Neural cell (in vitro differentiated cells): ENCODE results near the gene AMPD2. TPM values are rescaled to one million over a fixed set of nuclear protein-coding genes. Genes with fewer than 3 reads are reported as not detected.

Source experiments
- H2AFZ ChIP-seq: fragments of 200-600, 300-800 bp; sonication (generic), shearing (Covaris generic); 2 replicates; pipeline ENCODE4 v1.6.0; 2014; ENCODE audit warnings: low read depth, mild to moderate bottlenecking, antibody characterized with exemption, low read length, moderate library complexity
- H3F3A ChIP-seq: fragments of 200-600 bp; shearing (Covaris generic); 2 replicates; pipeline ENCODE4 v1.6.1; 2016; ENCODE audit warnings: mild to moderate bottlenecking, moderate library complexity, mixed read lengths, antibody characterized with exemption, low read length; ENCODE audit not compliant: insufficient read depth, poor library complexity, severe bottlenecking
- H3K27ac ChIP-seq: fragments of 200-600, 300-800 bp; sonication (generic), shearing (Covaris generic); 2 replicates; pipeline ENCODE4 v1.5.1; 2014; ENCODE audit warnings: mild to moderate bottlenecking, low read length, moderate library complexity
- H3K27me3 ChIP-seq: fragments of 300-800, 200-600 bp; sonication (generic), shearing (Covaris generic); 2 replicates; pipeline ENCODE4 v1.6.0; 2014; ENCODE audit warnings: mild to moderate bottlenecking, low read depth, low read length, moderate library complexity; ENCODE audit not compliant: insufficient read depth
- H3K36me3 ChIP-seq: fragments of 300-800, 200-600 bp; sonication (generic), shearing (Covaris generic); 2 replicates; pipeline ENCODE4 v1.5.1; 2014; ENCODE audit warnings: mild to moderate bottlenecking, antibody characterized with exemption, low read length, moderate library complexity; ENCODE audit not compliant: insufficient read depth
- H3K4me2 ChIP-seq: fragments of 300-800, 200-600 bp; sonication (generic), shearing (Covaris generic); 2 replicates; pipeline ENCODE4 v1.6.0; 2014; ENCODE audit warnings: mild to moderate bottlenecking, low read length
- H3K4me3 ChIP-seq: fragments of 300-800, 200-600 bp; sonication (generic), shearing (Covaris generic); 2 replicates; pipeline ENCODE4 v1.5.1; 2014; ENCODE audit warnings: mild to moderate bottlenecking, low read length, moderate library complexity
- H3K79me2 ChIP-seq: fragments of 200-600 bp; shearing (Covaris generic); replicated peaks from 2 replicates; pipeline ENCODE4 v1.6.0; 2014; ENCODE audit warnings: mild to moderate bottlenecking, low read length, moderate library complexity; ENCODE audit not compliant: insufficient read depth
- H3K9ac ChIP-seq: fragments of 300-800, 200-600 bp; sonication (generic), shearing (Covaris generic); 2 replicates; pipeline ENCODE4 v1.6.1; 2016; ENCODE audit warnings: mild to moderate bottlenecking, low read length, mixed read lengths
- H3K9me2 ChIP-seq: fragments of 200-600 bp; shearing (Covaris generic); 2 replicates; pipeline ENCODE4 v1.6.1; 2016; ENCODE audit warnings: mild to moderate bottlenecking, low read length, mixed read lengths; ENCODE audit not compliant: insufficient read depth
- H3K9me3 ChIP-seq: fragments of 200-600, 300-800 bp; sonication (generic), shearing (Covaris generic); 2 replicates; pipeline ENCODE4 v1.6.1; 2016; ENCODE audit warnings: mild to moderate bottlenecking, mixed run types, low read length, moderate library complexity, mixed read lengths
- H4K20me1 ChIP-seq: fragments of 200-600 bp; shearing (Covaris generic); 2 replicates; pipeline ENCODE4 v1.6.1; 2016; ENCODE audit warnings: mild to moderate bottlenecking, mixed run types; ENCODE audit not compliant: insufficient read depth
- CTCF ChIP-seq: fragments of 450-650 bp; IDR thresholded peaks from 2 replicates; pipeline ENCODE4 v1.5.1; 2014; ENCODE audit warnings: antibody characterized with exemption, mild to moderate bottlenecking, moderate library complexity; ENCODE audit not compliant: poor library complexity, severe bottlenecking
- EP300 ChIP-seq: fragments of 450-650 bp; conservative IDR thresholded peaks from 2 replicates; pipeline ENCODE4 v1.6.1; 2014; ENCODE audit warnings: antibody characterized with exemption, mild to moderate bottlenecking, moderate library complexity; ENCODE audit not compliant: poor library complexity, severe bottlenecking
- EZH2 ChIP-seq: fragments of 200-600, 300-800 bp; shearing (Covaris generic), sonication (generic); IDR thresholded peaks from 2 replicates; pipeline ENCODE4 v1.6.1; 2014; ENCODE audit warnings: antibody characterized with exemption, low read length, borderline replicate concordance, mild to moderate bottlenecking; ENCODE audit not compliant: insufficient read depth, poor library complexity, severe bottlenecking
- MXI1 ChIP-seq: fragments of 450-650 bp; conservative IDR thresholded peaks from 2 replicates; pipeline ENCODE4 v1.6.1; 2014; ENCODE audit warnings: antibody characterized with exemption, mild to moderate bottlenecking; ENCODE audit not compliant: poor library complexity, severe bottlenecking
- POLR2AphosphoS5 ChIP-seq: IDR thresholded peaks from 2 replicates; pipeline ENCODE4 v1.6.1; 2012
- RAD21 ChIP-seq: fragments of 450-650 bp; conservative IDR thresholded peaks from 2 replicates; pipeline ENCODE4 v1.6.1; 2014; ENCODE audit warnings: antibody characterized with exemption, mild to moderate bottlenecking, moderate library complexity
- REST ChIP-seq: IDR thresholded peaks from 2 replicates; pipeline ENCODE4 v1.6.1; 2012; ENCODE audit warnings: borderline replicate concordance
- SMC3 ChIP-seq: fragments of 450-650 bp; conservative IDR thresholded peaks from 2 replicates; pipeline ENCODE4 v1.6.1; 2014; ENCODE audit warnings: antibody characterized with exemption, mild to moderate bottlenecking, moderate library complexity; ENCODE audit not compliant: poor library complexity
- TAF1 ChIP-seq: IDR thresholded peaks from 2 replicates; pipeline ENCODE4 v1.6.1; 2012; ENCODE audit warnings: low read depth
- polyA plus RNA-seq: library from polyadenylated mRNA; depleted of rRNA; stranded (reverse); fragments of >200 nt; gene quantifications from 2 replicates; pipeline ENCODE4 v1.2.3, GENCODE V29; 2014

Gene AMPD2
- polyA plus RNA-seq, 1 donor from 2014 or later, result 104 TPM

GRCh38 chr1:109622137-109622892 is 2.7 kb downstream of the AMPD2 start:
- no peaks in the 10 kb centered on the region for H4K20me1 ChIP-seq
- H3K9me2 ChIP-seq, result no peaks in the 10 kb centered on the region
- peaks cover 38% of the 10 kb centered on the region for H3K79me2 ChIP-seq
- no peaks in the 10 kb centered on the region for H3K36me3 ChIP-seq
- H3K4me2 ChIP-seq, result peak overlapping the region; percentile 97
- H3K9me3 ChIP-seq, result no peaks in the 10 kb centered on the region
- H2AFZ ChIP-seq, result no peak overlapping the region
- TF ChIP-seq MXI1 (no peak), RAD21 (no peak), EP300 (no peak), TAF1 (no peak), CTCF (no peak), POLR2AphosphoS5 (no peak), REST (no peak), EZH2 (no peak), SMC3 (no peak)
- peak overlapping the region; percentile 94 for H3K27ac ChIP-seq
- H3K27me3 ChIP-seq, result no peaks in the 10 kb centered on the region
- no peaks in the 10 kb centered on the region for H3F3A ChIP-seq
- H3K9ac ChIP-seq, result peak overlapping the region; percentile 86
- H3K4me3 ChIP-seq, result peak overlapping the region; percentile 66

- Histone ChIP-seq H3K27ac (no peak overlapping the region), H3K4me2 (no peak overlapping the region), H3K9ac (no peak overlapping the region), H3K36me3 (no peaks in the 10 kb centered on the region), H3F3A (no peaks in the 10 kb centered on the region), H3K79me2 (peaks cover 38% of the 10 kb centered on the region), H3K9me2 (no peaks in the 10 kb centered on the region), H3K9me3 (no peaks in the 10 kb centered on the region), H3K27me3 (no peaks in the 10 kb centered on the region), H2AFZ (no peak overlapping the region), H4K20me1 (no peaks in the 10 kb centered on the region), H3K4me3 (peak overlapping the region; percentile 66)
- TF ChIP-seq TAF1, result no peak
- no peak for TF ChIP-seq EZH2
- TF ChIP-seq EP300, result no peak
- no peak for TF ChIP-seq CTCF
- no peak for TF ChIP-seq SMC3
- TF ChIP-seq MXI1, result no peak
- no peak for TF ChIP-seq RAD21
- no peak for TF ChIP-seq REST
- TF ChIP-seq POLR2AphosphoS5, result no peak
These were observed 3.3 kb downstream of the AMPD2 start for GRCh38 chr1:109622895-109623294.
